Sigmoid colon (tissue), 4 donors: Measurements from ENCODE around the gene STXBP5.

ENCODE experiments used
- EP300 ChIP-seq, 4 donors: sonication (generic); formaldehyde crosslinking; IDR thresholded peaks; one replicate each; pipeline ENCODE4 v1.6.1; 2017; ENCODE audit warnings: antibody characterized with exemption in 4 of 4
- TF ChIP-seq, protein P1 (sequence below), 4 experiments: fragments of 450-650 bp in 3 of 4; fragments of 200-600 bp in 1 of 4; IDR thresholded peaks; one replicate each; pipeline ENCODE4 v1.5.1; 2016 to 2019; ENCODE audit warnings: antibody characterized with exemption in 4 of 4, mild to moderate bottlenecking in 3 of 4, moderate library complexity in 2 of 4

DNA sequence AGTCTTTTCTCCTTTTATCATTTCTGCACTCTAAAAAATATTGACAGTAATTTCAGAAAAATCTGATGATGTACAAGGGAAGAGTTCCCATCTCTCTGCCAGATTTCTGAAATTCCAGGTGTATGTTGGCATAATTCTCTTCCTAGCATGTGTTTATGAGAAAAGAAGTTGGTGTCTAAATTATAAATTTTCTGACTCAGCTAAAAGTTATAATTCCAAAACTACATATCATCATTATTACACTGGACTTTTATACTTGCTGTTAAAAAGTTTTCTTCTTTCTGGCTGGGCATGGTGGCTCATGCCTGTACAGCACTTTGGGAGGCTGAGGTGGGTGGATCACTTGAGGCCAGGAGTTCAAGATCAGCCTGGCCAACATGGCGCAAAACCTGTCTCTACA lies 168.6 kb downstream of the STXBP5 start:
- no peak for TF ChIP-seq EP300 (IDR thresholded peaks at IDR 0.05)
- TF ChIP-seq, protein P1, sequence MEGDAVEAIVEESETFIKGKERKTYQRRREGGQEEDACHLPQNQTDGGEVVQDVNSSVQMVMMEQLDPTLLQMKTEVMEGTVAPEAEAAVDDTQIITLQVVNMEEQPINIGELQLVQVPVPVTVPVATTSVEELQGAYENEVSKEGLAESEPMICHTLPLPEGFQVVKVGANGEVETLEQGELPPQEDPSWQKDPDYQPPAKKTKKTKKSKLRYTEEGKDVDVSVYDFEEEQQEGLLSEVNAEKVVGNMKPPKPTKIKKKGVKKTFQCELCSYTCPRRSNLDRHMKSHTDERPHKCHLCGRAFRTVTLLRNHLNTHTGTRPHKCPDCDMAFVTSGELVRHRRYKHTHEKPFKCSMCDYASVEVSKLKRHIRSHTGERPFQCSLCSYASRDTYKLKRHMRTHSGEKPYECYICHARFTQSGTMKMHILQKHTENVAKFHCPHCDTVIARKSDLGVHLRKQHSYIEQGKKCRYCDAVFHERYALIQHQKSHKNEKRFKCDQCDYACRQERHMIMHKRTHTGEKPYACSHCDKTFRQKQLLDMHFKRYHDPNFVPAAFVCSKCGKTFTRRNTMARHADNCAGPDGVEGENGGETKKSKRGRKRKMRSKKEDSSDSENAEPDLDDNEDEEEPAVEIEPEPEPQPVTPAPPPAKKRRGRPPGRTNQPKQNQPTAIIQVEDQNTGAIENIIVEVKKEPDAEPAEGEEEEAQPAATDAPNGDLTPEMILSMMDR (IDR thresholded peaks at IDR 0.05) = no peak
